Measurements from ENCODE around the gene LRRC3B.

- TF ChIP-seq CTCF (conservative IDR thresholded peaks at IDR 0.05; ENCODE audit: low read length), result no peak
- TF ChIP-seq EZH2phosphoT487 (IDR thresholded peaks at IDR 0.05; ENCODE audit: borderline replicate concordance), result no peak
These were observed 24.5 kb downstream of the LRRC3B start for GRCh38 chr3:26647078-26647477.
